Central memory CD4-positive, alpha-beta T cell (primary cell): ENCODE results near the gene ACTG1.

Experiments used
- DNase-seq: peaks from one replicate; pipeline ENCODE4 v3.0.0; 2022

ACTG1 gene

GRCh38 chr17:81544281-81544974 lies 31.8 kb upstream of the ACTG1 start:
- no peak for DNase-seq

DNA sequence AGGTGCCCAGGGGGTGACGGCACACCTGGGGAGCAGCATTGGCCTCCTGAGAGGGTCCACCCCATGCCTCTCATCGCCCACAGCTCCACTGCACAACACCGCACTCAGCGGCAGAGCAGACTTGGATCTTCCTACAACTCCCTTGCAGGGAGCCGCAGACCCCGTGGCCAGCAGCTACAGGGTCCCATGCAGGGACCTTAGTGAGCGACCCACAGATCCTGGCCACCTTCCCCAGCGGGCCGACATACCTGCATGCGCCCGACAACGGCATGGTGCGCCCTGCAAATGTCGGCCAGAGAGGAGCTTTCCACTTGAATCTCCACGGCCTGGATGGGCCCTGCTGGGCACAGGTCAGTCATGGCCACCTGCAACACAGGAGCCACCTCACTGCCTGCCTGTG lies 31.2 kb upstream of the ACTG1 start:
- DNase-seq = no peak

- DNase-seq = no peak
Observed at GRCh38 chr17:81543339-81543675, 30.7 kb upstream of the ACTG1 start.

GRCh38 chr17:81542431-81543338 lies 30.1 kb upstream of the ACTG1 start:
- no peak for DNase-seq

DNA sequence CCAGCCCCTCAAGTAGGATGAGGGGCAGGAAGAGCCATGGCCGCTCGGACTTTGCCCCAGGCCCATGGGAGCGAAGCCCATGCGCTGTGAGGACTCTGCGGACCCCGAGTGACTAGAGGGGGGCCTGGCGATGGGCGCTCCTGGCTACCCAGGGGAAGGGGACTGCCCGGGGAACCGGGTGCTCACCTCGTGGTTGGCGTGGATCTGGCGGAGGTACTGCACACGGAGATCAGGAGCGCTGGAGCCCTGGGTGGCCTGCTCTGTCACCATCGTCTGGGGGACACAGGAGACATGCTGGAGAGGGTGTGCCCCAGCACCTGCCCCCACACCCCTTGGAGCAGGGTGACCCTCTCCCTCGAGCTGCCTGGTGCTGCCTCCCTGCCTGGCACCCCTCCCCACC lies 28.5 kb upstream of the ACTG1 start:
- no peak for DNase-seq

DNA sequence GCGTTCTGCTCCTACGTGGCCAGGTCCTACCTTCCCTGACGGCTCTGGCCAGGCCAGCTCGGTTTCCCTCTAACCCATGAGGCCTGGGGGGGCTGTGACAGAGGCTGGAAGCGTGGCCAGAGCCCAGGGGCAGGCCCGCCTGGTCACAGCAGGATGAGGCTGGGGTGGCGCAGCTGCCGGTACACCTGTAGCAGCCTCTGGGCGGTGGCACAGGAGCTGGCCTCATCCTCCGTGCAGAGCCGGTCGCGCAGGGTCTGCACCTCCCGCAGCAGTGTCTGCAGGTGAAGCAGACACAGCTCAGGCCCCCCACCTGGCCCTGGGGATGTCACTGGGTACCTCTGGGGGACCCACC lies 28.1 kb upstream of the ACTG1 start:
- DNase-seq = no peak

DNA sequence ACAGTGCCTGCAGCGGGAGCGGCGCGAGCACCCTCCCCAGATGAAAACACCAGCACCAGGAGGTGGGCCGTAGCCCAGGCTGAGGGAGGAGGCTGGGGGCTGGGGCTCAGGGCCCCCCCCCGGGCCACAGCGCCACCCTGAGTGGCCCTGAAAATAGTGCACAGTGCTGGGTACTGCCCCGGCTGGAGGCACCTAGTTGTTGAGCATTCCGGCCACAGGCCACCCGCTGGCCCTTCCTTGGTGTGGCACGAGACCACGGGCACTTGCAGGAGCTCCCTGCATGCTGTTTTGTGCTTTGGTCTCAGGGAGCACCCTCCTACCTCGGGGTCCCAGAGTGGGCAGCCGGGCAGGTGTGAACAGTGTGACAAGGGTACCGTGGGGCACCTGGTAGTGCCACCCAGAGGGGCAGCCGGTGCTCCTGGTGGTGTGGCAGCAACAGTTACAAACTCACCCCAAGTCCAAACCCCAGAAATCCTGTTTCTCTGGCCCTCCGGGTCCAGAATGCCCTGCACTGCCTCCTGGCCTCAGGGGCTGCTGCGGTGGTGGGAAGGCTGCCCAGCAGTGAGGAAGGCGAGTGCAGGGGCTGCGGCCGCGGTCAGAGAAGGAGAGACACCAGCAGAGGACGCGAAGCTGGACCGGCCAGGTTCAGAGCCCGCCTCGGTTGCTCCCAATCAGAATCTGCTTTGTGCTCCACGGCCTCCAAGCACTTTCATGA lies 27.5 kb upstream of the ACTG1 start:
- no peak for DNase-seq

- DNase-seq = no peak
Observed at GRCh38 chr17:81539571-81539900, 26.9 kb upstream of the ACTG1 start.

GRCh38 chr17:81538651-81539570 lies 26.3 kb upstream of the ACTG1 start:
- DNase-seq = no peak

- no peak for DNase-seq
Observed at GRCh38 chr17:81537856-81538555, 25.4 kb upstream of the ACTG1 start.

DNA sequence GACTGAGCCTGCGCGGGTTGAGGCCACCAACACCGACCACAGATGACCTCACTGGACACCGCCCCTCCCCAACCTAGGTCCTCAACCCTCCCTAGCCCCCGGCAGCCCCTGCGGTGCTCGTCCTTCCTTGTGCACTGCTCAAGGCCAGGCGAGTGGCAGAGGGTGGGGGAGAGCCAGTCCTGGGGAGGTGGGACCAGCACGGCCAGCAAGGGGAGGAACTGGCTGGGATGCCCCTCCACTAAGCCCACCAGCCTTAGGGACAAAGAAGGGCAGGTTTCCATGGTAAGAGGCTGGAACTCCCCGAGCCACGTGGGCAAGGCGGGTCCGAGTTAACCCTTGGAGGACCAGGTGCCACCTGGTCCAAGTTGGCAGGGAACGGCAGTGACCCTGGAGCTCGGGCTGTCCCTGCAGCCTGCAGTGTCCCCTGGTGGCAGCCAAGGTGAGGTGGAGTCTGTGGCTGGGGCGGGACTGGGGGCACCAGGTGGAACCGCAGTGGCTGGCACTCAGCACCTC lies 24.8 kb upstream of the ACTG1 start:
- DNase-seq = no peak

DNA sequence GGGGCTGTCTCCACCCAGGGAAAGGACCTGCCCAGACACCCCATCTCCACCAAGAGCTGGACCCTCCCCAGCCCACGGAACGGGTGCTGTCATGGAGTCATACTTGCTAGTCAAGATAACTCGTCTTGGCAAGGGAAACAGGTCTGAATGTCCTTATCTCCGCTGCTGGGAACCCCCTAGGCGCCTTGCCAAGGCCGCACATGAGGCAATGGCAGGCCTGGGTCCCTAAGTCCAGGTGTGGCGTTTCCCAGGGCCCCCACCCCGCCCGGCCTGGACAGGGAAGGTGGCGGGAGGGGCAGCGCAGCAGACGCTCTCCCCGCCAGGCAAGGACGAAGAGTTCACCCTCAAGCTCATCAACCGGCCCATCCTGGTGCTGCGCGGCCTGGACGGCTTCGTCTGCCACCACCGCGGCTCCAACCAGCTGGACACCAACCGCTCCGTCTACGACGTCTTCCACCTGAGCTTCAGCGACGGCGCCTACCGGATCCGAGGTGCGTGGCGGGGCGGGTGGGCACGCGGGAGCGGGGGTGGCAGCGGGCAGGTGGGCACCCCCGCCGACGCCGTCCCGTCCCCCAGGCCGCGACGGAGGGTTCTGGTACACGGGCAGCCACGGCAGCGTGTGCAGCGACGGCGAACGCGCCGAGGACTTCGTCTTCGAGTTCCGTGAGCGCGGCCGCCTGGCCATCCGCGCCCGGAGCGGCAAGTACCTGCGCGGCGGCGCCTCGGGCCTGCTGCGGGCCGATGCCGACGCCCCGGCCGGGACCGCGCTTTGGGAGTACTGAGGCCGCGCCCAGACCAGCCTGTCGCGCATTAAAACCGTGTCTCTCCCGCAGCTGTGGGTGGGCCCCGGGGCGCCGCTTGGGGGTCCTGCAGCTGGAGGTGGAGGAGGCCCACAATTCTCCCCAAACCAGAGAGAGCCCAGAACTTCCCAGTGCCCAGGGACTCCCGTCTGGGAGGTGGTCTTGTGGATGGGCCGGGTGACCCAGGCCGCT lies 24.0 kb upstream of the ACTG1 start:
- no peak for DNase-seq

GRCh38 chr17:81535480-81536298 lies 23.1 kb upstream of the ACTG1 start:
- no peak for DNase-seq

GRCh38 chr17:81535007-81535328 lies 22.4 kb upstream of the ACTG1 start:
- no peak for DNase-seq

GRCh38 chr17:81534157-81535006 lies 21.8 kb upstream of the ACTG1 start:
- DNase-seq = no peak

- DNase-seq = no peak
Observed at GRCh38 chr17:81533339-81534141, 20.9 kb upstream of the ACTG1 start.

DNA sequence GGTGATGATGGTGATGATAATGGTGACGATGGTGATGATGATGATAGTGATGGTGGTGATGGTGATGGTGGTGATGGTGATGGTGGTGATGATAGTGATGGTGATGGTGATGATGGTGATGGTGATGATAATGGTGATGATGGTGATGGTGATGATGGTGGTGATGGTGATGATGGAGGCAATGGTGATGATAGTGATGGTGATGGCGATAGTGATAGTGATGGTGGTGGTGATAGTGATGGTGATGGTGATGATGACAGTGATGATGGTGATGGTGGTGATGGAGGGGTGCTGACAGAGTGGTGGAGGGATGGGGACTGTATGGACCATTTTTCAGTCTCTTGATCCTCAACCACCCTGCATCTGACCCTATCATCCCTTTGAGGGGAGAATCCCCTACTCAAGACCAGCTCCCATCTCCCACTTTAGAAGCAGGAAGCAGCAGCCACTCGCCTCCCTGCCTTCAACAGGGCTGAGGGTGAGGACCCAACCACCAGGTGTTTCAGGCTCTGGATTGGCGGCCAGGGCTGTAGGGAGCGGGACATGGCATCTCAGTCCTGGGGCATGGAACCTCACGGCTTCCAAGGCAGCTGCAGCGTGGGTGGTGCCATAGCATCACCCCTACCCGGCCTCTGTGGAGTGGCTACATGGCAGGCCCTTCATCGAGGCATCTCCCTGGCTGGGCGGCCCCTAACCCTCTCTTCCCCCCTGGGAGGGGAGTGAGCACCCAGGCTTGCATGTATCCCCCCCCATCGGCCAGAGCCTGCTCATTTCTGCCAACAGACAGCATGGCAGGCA lies 20.1 kb upstream of the ACTG1 start:
- no peak for DNase-seq
